ENCODE results near the gene SLC16A7.

GRCh38 chr12:59677857-59678256 lies 82.0 kb downstream of the SLC16A7 start:
- TF ChIP-seq, protein P1, sequence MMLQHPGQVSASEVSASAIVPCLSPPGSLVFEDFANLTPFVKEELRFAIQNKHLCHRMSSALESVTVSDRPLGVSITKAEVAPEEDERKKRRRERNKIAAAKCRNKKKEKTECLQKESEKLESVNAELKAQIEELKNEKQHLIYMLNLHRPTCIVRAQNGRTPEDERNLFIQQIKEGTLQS (IDR thresholded peaks at IDR 0.05; ENCODE audit: borderline replicate concordance, extremely low read depth, low read depth, low read length) = no peak
- TF ChIP-seq, protein P2, sequence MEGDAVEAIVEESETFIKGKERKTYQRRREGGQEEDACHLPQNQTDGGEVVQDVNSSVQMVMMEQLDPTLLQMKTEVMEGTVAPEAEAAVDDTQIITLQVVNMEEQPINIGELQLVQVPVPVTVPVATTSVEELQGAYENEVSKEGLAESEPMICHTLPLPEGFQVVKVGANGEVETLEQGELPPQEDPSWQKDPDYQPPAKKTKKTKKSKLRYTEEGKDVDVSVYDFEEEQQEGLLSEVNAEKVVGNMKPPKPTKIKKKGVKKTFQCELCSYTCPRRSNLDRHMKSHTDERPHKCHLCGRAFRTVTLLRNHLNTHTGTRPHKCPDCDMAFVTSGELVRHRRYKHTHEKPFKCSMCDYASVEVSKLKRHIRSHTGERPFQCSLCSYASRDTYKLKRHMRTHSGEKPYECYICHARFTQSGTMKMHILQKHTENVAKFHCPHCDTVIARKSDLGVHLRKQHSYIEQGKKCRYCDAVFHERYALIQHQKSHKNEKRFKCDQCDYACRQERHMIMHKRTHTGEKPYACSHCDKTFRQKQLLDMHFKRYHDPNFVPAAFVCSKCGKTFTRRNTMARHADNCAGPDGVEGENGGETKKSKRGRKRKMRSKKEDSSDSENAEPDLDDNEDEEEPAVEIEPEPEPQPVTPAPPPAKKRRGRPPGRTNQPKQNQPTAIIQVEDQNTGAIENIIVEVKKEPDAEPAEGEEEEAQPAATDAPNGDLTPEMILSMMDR (IDR thresholded peaks at IDR 0.05 in 2 of 3, conservative IDR thresholded peaks at IDR 0.05 in 1 of 3; ENCODE audit: control insufficient read depth in 2 of 3, extremely low read depth in 1 of 3, insufficient read depth in 1 of 3, low read depth in 3 of 3, low read length in 3 of 3) = no peak
